ENCODE results near the gene KRT4.
"Not testable (repeated sequence)": the region's sequence is repeated elsewhere in the genome, so short reads cannot be mapped to it uniquely, and the experiment has no call there.

The KRT4 gene

DNA sequence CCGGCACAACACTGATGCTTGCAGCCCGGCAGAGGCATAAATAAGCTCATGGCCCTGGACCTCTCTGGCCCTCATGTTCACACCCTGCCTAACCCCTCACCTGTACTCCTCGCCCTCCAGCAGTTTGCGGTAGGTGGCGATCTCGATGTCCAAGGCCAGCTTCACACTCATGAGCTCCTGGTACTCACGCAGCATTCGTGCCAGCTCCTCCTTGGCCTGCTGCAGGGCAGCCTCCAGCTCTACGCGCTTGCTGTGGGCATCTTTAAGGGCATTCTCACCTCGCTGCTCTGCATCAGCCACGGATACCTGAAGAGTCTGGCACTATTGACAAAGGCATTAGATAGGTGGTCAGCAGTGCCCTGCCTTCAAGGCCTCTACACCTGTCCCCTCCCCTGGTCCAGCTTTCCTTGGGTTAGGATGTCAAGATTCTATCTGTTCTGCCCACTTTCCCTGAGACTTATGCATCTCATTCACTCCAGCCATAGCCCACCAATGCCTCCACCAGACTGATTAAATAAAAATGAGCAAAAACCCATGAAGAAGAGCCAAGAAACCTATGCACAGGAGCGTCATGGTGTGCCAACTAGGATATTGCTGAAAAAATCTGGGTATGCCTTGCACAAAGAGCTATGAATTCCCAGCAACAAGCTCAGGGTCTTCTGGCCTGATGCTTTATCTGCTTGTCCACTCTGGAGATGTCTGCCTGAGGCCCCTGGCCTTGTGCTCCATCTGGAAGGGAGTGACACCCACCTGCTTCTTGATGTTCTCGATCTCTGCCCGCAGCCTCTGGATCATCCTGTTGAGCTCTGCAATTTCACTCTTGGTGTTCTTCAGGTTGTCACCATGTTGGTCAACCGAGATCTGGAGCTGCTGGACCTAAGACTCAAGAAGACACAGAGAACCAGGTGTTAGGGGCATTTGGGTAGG, 6.1 kb downstream of the KRT4 start:
- no peak for FAIRE-seq

DNA sequence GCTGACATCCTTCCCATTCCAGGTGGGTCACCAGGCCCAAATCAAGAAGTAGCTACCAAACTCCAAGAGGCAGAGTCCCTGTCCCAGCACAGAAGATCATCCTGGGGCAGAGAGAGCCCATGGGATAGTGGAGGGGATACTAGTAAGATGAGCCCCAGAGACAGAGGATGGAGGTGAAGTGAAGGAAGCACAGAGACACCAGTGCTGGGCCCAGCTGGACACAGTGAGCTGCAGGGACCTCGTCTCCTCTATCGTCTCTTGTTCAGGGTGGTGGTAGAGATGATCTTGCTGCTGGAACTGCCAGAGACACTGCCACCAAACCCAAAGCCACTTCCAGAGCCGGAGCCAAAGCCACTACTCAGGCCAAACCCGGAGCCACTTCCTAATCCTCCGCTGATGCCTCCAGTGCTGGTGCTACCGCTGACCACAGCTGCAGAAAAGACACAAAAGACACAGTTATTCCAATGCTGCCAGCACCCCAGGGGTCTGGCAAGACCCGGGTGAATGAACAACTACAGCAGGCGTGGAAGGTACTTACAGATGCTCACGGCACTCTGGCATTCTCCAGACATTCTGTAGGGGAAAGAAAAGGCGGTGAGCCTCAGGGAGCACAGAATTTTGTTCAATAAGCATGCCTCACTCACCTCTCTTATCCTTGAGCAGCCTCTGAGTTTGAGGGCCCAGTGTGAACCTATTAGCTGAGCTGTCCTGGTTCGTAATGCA, 6.9 kb downstream of the KRT4 start:
- no peak for FAIRE-seq

DNA sequence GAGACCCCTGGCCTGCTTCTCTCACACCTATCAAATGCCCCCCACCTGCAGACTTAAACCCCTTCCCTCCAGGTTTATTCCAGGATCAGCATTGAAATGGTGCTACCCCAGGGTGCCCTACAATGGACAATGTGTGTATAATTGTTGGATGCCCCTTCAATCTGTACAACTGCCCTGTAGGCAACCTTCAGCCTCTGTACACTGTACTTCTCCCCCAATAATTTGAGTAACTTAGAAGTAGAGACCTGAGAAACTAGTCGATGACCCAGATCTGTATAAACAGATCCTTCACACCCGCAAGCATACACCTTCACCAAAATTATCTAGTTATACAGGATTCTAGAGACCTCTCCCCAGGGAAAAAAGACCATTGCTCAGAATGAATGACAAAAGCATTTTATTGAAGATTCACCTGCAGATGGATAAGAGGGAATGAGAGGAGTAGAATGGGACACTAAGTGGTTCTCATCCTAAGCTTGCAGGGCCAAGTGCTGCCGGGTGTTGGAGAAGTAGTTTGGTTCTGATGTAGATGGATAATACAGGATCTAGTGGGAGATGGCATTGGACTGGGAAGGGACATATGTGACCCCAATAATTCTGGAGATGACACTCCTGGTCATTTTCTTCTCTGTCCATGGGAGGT, 7.6 kb downstream of the KRT4 start:
- no peak for FAIRE-seq

DNA sequence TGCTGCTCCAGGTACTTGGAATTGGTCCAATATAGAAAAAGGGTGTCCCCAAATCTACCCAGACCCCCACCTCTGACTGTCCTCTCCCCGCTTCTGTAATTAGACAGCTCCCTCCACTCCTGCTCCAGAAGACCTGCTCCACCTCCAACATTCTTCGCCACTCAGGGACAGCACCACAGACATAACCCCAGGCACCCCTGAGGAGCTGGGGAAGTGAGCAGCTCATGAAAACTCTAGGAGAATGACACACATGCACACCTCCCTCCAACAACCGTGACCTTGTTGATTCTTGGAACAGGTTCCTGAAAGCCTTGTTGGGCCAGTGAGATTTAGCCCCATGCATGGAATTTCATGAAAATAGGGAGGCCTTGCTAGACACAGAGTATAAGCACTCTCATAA, 8.2 kb downstream of the KRT4 start:
- no peak for FAIRE-seq

DNA sequence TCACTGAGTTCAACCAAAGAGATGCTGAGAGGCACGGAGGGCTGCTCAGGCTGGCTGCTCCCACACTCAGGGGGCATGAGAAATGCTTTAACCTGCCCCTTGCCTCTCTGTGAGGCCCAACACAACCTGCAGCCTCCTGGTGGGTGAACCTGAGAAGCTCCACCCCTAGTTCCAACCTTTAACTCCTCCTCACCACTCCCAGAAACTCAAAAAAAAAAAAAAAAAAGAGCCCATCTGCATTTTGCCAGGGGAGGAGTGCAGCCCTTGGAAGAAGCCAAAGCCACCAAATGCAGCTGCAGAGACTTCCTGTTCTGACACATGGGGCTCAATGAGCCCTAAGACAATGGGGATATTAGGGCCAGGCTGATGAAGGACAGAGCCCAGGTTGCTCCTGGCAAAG, 8.9 kb downstream of the KRT4 start:
- no peak for FAIRE-seq

DNA sequence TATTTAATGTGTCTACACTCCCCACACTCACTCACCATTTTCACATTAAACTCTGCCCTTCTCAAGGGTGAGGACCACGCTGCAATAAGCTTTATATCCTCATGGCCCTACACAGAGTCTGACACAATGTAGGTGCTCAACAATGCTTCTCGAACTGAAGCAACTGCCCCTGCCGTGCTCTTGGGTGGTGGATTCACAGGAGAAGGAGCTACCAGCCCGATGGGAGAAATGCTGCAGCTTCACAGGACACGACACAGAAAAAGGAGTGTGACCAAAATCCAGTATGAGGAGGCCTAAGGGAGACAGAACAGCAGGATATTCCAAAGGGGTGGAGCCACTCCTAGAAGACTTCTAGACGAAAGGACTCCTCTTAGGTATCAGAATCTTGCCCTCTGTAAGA, 11.5 kb downstream of the KRT4 start:
- FAIRE-seq: no peak

DNA sequence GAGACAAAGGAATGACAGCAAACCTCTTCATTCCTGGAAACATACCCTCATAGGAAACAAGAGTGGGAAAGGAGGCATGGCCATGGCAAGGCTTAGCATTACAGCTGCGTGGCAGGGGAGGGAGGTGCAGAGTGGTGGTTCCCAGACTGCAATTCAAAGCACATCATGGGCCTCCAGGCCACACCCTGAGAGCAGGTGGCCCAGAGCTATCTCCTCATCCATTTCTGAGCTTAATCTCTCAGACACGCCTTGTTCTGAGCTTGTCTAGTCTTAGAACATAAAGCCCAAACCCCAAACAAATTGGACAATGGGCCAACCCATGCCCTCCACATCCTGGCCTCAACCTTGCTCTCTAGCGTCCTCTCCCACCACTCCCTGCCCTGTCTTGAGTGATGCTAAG, 12.1 kb downstream of the KRT4 start:
- FAIRE-seq: no peak

DNA sequence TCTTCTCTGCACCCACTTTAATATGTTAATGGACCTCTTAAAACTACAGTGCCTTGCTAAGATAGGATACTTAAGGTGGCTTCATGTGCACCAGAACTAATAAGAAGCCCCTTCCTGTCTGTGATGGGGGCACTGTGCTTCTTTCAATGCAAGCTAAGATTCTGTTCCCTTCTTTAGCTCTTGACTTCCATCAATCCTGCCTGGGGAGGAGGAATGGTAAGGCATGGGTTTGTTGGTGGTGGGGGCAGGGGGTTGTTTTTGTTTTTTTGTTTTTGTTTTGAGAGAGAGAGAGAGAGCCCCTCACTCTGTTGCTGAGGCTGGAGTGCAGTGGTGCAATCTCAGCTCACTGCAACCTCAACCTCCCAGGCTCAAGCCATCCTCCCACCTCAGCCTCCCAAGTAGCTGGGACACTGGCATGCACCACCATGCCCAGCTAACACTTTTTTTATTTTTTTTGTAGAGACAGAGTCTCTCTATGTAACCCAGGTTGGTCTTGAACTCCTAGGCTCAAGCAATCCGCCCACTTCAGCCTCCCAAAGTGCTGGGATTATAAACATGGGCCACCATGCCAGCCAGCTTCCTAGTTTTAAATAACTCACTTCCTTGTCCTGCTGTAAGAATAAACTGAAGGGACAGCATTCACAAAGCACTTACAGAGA, 13.5 kb downstream of the KRT4 start:
- no peak for FAIRE-seq

DNA sequence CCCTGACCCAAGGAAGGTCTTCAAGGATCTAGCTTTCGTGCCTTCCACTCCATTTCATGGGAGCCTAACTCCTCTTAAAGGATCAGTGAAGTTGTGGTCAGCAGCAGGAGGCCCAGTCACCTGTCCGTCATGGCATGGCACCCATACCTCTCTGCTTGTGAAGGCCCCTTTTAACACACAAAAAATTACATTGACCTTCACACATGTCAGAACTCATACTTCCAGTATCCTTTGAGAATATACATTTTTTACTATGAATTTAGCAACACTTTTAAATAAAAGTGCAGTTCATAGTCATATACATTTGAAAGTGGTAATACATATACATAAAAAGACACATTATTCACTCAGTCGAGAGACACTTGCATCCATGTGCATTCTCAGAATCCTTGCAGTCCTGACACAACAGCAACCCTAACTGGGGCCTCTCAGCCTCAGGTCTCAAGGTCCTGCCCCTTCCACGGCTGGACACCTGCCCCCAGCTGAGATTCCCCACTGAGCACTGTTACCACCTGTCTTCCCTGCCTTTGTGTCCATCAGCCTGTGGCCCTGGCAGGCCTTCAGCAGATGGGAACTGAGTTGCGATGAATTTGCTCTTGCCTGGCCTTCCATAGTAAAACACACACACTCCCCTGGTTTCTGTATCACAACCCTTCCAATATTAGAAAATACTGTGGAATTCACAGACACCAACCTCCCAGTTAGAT, 14.3 kb downstream of the KRT4 start:
- no peak for FAIRE-seq

DNA sequence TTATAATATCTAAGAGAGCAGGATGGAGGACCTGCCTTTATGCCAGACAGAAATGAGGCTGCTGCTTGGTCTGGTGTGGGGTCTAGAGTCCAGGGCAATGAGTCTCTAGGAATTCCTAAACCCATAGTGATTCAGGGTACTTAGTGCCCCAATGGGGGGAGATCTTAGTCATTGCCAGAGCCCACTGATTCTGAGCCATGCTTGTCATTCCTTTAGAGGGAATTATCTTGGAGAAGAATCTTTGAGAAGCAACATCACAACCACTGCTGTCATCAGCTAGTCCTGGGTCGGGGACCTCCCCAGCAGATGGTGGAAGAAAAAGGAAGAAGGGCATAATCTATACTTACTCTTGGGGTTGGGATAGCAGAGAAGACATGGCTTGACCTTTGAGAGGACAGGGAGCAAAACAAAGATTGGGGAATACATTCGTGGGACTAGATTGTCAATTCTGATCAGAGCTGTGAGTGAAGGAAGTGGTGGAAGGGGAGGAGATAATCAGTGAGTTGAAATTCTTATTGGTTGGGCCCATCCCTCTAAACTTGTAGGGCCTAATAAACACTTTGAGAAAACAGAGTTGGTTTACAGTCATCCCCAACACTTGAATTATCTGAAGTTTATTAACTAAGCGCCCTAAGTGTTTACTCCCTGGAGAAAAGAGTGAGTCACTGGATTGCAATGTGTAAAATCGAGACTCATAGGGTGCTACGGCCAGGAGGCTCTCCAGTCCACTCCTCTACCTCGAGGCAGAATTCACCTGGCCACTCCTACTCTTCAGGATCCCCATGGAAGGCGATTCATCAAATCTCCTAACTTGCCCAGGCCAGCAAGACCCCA, 15.0 kb downstream of the KRT4 start:
- no peak for FAIRE-seq

DNA sequence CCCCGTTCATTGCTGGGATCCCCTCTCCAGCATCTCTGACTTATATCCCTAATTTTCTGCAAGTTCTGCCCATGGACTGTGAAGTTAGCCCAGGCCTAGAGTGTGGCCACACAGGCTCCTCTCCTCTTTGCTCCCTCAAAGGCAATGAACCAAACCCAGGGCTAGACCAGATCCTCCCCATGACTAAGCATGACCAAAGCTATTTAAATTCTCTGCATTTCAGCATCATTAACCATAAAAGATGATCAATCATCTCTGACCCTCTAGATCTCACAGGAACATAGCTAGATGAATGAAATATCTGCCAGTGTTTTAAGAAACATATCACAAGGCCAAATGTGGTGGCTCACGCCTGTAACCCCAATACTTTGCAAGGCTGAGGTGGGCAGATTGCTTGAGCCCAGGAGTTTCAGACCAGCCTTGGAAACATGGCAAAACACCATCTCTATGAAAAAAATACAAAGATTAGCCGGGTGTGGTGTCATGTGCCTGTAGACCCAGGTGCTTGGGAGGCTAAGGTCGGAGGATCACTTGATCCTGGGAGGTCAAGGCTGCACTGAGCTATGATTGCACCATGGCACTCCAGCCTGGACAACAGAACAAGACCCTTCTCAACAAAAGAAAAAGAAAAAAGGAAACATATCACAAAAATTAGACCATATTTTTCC, 15.8 kb downstream of the KRT4 start:
- no peak for FAIRE-seq

DNA sequence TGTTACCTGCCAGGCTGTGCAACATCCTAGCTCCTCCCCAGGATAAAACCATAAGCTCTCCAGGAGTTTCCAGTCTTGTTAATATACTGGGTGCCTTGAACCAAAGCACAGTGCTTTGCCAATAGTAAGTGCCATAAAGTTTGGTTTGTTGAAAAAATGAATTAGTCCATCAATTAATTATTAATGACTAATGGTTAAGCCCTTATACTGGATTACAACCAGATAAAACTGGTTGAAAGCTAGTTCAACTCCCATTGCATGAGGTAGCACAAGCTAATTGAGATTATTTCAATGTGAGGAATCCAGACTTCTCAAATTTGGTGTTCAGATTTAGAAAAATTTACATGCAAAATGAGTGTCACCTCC, 16.4 kb downstream of the KRT4 start:
- no peak for FAIRE-seq

DNA sequence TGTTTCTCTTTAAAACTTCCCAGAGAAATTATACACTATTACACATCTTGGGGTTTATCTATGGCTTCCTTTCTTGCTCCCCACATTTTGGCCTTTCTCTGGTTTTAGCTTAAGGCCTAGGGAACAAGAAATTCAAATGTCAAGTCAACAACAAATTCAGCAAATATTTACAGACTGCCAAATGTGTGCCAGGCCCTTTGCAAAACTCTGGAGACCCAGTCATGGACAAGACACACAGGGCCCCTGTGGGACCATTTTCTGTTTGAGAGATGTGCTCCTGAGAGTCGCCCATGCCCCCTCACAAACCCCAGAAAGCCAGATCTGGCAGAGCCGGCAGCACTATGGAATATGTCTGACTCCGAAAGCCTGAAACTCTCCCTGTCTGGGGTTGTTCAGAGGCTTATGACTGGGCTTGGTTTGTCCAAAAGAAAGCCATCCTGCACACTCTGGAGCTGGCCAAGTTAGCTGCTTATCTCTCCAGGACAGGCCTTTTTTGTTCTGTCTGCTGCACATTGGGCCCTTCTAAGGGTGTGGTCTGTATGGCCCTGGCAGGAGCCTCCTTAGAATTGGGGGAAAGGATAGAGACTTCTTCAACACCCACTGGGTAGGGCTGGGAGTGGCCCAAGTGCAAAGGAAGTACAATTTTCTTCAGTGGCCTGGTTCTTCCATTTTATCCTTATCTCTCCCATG, 16.9 kb downstream of the KRT4 start:
- FAIRE-seq: no peak

DNA sequence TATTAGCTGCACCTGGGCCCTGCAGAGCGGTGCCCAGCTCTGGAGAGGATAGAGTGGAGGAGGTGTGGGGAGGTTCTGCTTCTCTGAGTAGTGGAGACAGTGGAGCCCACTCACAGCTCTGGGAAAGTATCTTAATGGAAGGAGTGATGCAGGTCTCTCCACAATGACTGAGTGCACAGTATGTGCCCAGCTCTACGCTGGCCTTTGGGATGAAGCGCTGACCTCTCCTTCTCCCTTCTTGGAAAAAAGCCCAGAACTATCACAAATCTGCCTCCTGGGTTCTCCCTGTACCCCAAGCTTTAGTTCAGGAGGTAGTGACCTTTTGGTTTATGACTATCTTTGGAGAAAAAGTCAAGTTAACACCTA, 17.5 kb downstream of the KRT4 start:
- FAIRE-seq: no peak

DNA sequence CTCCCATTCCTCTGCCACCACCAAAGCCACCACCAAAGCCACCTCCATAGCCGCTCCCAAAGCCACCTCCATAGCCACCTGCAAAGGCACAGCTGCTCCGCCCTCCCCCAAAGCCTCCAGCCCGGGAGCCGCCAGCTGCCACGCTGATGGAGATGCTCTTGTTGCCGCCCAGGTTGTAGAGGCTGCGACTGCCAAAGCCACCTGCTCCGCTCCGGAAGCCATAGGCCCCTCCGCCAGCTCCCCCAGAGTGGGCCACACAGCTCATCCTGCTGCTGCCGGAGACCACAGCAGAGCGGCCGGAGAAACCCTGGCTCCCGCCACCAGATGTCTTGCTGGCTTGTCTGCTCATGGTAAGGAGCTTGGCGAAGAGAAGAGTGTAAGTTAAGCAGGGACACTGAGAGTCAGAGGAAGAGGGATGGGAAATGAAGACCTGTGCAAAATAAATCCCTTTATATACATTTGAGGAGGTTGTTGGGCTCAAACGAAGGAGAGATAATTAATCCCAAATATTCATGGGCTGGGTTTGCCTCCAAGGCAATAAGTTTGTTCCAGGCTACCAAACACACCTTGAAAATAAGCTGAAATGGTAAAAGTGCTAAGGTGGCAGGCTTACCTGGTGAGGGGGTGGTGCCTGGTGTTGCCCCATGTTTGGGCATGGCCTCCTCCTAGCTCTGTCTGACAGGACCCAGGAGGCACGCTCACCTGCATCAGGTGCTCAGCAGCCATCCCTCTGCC, 18.1 kb downstream of the KRT4 start, which contains the start of gene KRT3:
Gene KRT3, minus strand, starts transcription at position 424 of the 735 bp plus-strand sequence. Its CDS starts 75 bp downstream, at position 349.
- FAIRE-seq: no peak

DNA sequence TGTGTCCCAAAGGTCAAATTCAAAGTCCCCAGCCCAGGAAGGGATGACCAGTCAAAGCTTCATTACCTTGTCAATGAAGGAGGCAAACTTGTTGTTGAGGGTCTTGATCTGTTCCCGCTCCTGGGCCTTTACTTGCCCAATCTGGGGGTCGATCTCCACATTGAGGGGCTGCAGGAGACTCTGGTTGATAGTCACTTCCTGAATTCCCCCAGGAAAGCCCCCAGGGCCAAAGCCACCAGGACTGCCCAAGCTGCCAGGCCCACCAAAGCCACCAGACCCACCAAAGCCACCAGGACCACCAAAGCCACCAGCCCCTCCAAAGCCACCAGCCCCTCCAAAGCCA, 18.6 kb downstream of the KRT4 start:
- FAIRE-seq: not testable (repeated sequence)

DNA sequence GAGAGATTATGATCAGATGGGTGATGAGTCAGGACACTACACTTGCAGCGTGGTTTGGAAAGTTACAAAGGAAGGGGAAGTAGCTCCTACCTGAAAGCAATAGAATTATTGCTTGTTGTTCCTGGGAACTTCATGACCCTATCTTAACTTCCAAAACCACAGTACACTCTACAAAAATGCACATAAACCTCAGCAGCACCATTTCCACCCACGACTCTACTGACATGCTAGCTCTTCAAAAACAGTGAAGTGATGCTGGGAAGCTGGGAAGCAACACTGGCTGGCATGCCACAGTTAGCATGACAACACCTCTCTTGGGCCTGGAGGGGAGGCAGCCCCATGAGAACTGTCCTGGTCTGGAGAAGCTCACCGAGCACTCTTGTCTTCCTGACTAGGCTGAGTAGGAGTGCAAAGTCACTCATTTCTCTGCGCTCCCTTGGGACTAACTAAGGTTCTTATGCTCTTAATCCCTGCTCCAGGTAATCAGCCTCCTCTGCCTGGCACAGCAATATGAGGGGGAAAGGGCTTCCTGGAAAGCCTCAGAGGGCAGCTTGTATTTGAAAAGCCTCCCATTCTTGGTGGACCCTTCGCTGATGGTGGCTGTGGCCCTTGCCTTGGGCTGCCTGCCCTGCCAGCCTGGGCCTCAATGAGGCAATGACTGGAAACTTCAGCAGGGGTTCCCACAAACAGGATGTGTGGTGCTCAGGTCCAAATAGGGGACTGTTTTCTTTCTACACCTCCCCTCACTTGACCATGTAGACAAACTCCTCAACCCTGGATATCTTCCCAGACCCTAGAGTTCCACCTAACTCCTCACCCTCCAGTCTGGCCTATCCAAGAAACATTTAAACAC, 19.2 kb downstream of the KRT4 start:
- FAIRE-seq: no peak

DNA sequence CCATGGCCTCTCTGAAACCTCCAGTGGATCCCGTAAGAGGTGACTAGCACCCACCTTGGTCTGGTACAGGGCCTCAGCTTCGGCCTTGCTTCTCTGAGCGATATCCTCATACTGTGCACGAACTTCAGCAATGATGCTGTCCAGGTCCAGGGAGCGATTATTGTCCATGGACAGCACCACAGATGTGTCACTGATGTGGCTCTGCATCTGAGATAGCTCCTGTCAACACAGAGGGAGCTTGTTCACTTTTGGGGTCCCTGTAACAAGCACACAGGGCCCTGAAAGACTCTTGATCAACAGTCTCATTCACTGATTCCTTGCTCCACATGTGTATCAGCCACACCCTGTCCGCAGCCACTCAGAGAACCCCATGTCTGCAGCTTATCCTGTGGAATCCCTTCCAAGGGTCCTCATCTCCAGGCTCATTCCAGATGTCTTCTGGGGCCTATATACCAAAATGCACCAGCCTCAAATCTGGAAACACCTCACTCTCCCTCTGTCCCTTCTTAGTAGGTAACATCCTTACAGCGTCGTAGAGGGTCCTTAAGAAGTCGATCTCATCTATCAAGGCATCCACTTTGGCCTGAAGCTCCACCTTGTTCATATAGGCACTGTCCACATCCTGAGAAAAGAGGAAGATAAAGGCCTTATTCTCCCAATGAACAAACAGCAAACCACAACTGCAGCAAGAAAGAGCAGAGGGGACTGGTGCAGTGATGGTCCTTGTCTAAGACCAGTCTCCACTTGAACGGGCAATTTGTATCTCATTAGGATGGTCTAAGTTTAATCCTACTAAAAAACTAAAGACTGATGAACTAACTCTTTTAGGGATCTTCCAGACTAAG, 21.5 kb downstream of the KRT4 start:
- FAIRE-seq: no peak

Measured in A204.1 (cell line).